ENCODE results near the gene PIP5K1B. TPM values are rescaled to one million over a fixed set of nuclear protein-coding genes. Genes with fewer than 3 reads are reported as not detected.

PIP5K1B gene
- total and polyA plus RNA-seq, 2 donors (not counting 3 experiments of a cell fraction or from before 2014, with no cell fraction given), result 0.27 TPM; not detected in 1

GRCh38 chr9:68732405-68733020, 27.5 kb downstream of the PIP5K1B start:
- TF ChIP-seq GATA2 (IDR thresholded peaks at IDR 0.05; ENCODE audit: insufficient read depth, insufficient read length, low read depth, low read length) (no peak), CTCF (IDR thresholded peaks at IDR 0.05; ENCODE audit: extremely low read depth in 1 of 2, insufficient read depth in 1 of 2, low read depth in 1 of 2, low read length in 2 of 2) (no peak), EZH2 (IDR thresholded peaks at IDR 0.05; ENCODE audit: borderline replicate concordance, low read depth, low read length, severe bottlenecking) (no peak), POLR2A (IDR thresholded peaks at IDR 0.05; ENCODE audit: low read depth, low read length) (no peak), FOS (IDR thresholded peaks at IDR 0.05; ENCODE audit: borderline replicate concordance, insufficient read depth, low read length) (no peak), POLR2AphosphoS5 (IDR thresholded peaks at IDR 0.05; ENCODE audit: insufficient read depth, low read depth, low read length) (no peak), MYC (IDR thresholded peaks at IDR 0.05; ENCODE audit: low read depth, low read length) (no peak), JUN (IDR thresholded peaks at IDR 0.05; ENCODE audit: borderline replicate concordance, insufficient read depth, insufficient read length, low read depth) (no peak)
- TF ChIP-seq, protein P1, sequence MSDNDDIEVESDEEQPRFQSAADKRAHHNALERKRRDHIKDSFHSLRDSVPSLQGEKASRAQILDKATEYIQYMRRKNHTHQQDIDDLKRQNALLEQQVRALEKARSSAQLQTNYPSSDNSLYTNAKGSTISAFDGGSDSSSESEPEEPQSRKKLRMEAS (IDR thresholded peaks at IDR 0.05; ENCODE audit: insufficient read depth, insufficient read length), result no peak
- H3K9me3 ChIP-seq (replicated peaks; ENCODE audit: control insufficient read depth, insufficient read depth, low read length), result no peaks in the 10 kb centered on the region
- no TSS peak for BruUV-seq (replicated peaks)
- no peak overlapping the region for H3K4me2 ChIP-seq (ENCODE audit: insufficient read depth, low read length)
- H3K4me3 ChIP-seq (replicated peaks in 1 of 3; ENCODE audit: insufficient read depth in 1 of 3, low read depth in 1 of 3, low read length in 3 of 3), result no peak overlapping the region
- no peaks in the 10 kb centered on the region for H3K4me1 ChIP-seq (ENCODE audit: control insufficient read depth, extremely low read depth, insufficient read depth, low read length)
- H3K36me3 ChIP-seq (ENCODE audit: control insufficient read depth in 2 of 2, extremely low read depth in 1 of 2, insufficient read depth in 2 of 2, low read length in 2 of 2), result no peaks in the 10 kb centered on the region
- no peak overlapping the region for H3K9ac ChIP-seq (replicated peaks; ENCODE audit: extremely low read depth, insufficient read depth, low read length)
- intact Hi-C loops (cut with micrococcal nuclease) (no loop called here), dilution Hi-C loops (cut with MboI; ENCODE audit: extremely low pct_ligation_motif_present, low sequenced_read_pairs) (no loop called here)
- no peaks in the 10 kb centered on the region for H4K20me1 ChIP-seq (replicated peaks; ENCODE audit: control insufficient read depth, extremely low read depth, insufficient read depth, low read length)
- H3K9me1 ChIP-seq (replicated peaks; ENCODE audit: control insufficient read depth, extremely low read depth, insufficient read depth, low read length), result no peaks in the 10 kb centered on the region
- ChIA-PET POLR2A (no interaction called here), CTCF (no interaction called here)
- no peak overlapping the region for H3K27ac ChIP-seq (ENCODE audit: insufficient read depth, low read depth, low read length)
- H2AFZ ChIP-seq (ENCODE audit: low read depth, low read length), result no peak overlapping the region
- H3K79me2 ChIP-seq (ENCODE audit: control insufficient read depth, insufficient read depth, low read length), result no peaks in the 10 kb centered on the region
- FAIRE-seq (no peak), DNase-seq (ENCODE audit: low read depth, low spot score) (no peak)
- H3K27me3 ChIP-seq (ENCODE audit: control insufficient read depth in 2 of 2, insufficient read depth in 2 of 2, low read length in 2 of 2), result peaks cover 2 to 5% of the 10 kb centered on the region in 2 experiments
